GM10847 (cell line): ENCODE data around the gene SH2D3A.

Experiments
- POLR2A ChIP-seq: IDR thresholded peaks from 2 replicates; pipeline ENCODE4 v1.6.1; 2011; ENCODE audit not compliant: insufficient read length; ENCODE audit errors: extremely low read depth

Gene SH2D3A

DNA sequence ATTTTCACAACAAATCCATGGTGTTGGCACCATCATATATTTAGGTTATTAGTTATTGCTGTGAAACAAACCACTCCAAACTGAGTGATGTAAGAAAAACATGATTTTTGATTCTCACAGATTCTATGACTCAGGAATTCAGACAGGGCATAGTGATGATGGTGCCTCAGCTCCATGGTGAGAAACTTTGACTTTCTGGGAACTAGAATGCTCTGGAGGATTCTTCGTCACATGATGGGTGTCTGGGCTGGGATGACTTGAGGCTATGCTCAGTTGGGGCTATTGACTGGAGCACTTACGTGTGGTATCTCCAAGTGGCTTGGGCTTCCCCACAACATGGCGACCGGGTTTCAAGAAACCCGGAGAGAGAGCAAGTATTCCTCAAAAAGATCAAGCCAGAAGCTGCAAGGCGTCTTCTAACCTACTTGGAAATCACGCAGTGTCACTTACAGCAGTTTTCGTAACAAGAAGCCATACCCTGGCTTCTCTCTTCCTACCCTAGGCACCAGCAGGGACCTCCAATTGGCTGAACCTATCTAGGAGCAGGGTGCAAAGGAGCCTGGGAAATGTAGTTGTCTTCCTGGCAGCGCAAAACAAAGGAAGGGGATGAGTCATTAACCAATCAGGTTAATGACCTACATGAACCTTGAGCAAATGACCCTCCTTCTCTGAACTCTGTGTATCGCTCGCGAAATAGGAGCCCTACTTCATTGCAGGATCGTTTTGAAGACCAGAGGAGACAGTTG, 27.6 kb upstream of the SH2D3A start:
- no peak for TF ChIP-seq POLR2A

DNA sequence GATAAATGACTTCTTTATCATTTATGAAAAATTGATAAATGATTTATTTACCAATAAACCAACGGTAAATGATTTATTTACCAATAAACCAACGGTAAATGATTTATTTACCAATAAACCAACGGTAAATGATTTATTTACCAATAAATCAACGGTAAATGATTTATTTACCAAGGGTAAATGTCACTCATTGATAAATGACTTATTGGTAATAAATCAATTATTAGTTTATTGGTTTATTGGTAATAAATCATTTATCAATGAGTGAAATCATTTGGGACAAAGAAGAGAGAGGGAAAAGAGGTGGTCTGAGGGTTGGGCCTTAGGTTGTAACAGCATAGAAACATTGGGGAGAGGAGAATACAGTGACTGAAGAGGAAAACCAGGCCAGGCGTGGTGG, 26.7 kb upstream of the SH2D3A start:
- no peak for TF ChIP-seq POLR2A

- TF ChIP-seq POLR2A: no peak
Measured at GRCh38 chr19:6793411-6793810, 26.2 kb upstream of the SH2D3A start.

- TF ChIP-seq POLR2A: no peak
Measured at GRCh38 chr19:6791237-6791636, 24.0 kb upstream of the SH2D3A start.

DNA sequence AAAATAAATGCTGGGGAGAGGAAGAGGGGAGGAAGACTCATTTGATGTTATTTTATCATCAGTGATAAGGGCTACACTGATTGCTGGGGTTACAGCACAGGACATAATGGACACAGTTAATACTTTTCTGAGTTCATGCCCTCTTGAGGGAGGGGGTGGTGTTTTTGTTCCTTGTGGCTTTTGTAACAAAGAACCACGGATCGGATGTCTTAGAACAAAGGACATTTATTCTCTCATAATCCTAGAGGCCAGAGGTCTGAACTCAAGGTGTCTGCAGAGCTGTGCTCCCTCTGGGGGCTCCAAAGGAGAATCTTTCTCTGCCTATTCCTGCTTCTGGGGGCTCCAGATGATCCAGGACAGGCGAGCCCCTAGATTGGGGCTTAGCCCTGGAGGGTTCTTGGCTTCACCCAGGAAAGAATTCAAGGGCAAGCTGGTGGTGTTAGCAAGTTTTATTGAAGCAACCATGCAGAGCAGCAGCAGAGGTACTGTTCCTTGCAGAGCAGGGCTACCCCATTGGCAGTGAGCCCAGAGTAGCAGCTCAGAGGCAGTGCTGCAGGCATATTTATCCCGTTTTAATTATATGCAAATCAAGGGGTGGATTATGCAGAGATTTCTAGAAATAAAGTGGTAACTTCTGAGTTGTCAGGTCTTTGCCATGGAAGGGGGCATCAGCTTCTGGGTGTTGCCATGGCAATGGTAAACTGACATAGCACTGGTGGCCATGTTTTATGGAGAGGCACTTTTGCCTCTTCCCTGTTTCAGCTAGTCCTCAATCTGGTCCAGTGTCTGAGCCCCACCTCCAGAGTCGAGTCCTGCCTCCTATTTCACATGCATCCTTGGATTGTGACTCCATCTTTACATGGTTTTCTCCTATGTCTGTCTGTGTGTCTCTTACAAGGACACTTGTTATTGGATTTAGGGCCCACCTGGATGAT, 23.2 kb upstream of the SH2D3A start:
- no peak for TF ChIP-seq POLR2A

GRCh38 chr19:6788896-6789295, 21.7 kb upstream of the SH2D3A start:
- no peak for TF ChIP-seq POLR2A

- no peak for TF ChIP-seq POLR2A
Measured at GRCh38 chr19:6787393-6787792, 20.2 kb upstream of the SH2D3A start.

- TF ChIP-seq POLR2A: no peak
Measured at GRCh38 chr19:6779206-6779605, 12.0 kb upstream of the SH2D3A start.

DNA sequence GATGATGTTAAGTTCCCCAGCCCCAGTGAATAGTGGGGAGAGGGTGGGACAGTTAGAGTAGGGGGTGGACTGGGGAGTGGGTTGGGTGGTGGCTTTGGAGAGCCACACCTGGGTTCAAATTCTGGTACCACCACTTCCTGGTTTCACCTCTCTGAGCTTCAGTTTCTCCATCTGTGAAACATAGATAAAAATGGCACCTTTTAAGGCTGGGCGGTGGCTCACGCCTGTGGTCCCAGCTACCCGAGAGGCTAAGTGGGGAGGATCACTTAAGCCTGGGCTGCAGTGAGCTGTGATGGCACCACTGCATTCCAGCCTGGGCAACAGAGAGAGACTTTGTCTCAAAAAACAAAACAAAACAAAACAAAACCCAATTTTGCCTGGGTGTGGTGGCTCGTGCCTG, 11.2 kb upstream of the SH2D3A start:
- TF ChIP-seq POLR2A: no peak

DNA sequence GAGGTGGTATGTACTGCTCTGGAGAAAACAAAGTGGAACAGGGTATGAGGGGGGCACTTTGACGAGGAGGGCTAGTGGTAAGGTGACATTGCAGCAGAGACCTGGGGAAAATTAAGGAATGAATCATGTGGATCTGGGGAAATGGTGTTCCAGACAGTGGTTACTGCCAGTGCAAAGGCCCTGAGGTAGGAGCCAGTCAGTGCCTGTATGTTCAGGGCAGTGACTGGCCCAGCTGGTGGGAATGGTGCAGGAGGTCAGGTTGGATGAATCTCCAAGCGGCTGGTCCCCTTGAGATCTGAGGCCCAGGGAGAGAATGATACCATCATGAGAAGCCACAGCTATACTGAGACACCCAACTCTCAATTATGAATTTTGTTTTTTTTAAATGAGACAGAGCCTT, 10.2 kb upstream of the SH2D3A start:
- TF ChIP-seq POLR2A: no peak

DNA sequence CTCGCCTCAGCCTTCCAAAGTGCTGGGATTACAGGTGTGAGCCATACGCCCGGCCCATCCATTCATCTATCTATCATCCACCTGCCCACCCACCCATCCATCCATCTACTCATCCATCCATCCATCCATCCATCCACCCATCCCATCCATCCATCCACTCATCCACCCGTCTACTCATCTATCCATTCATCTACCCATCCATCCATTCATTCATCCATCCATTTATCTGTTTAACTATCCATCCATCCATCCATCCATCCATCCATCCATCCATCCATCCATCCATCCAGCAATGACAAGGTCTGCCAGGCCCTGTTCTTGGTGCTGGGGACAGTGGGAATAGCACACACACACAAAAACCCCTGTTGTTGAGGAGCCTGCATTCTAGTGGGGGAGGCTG, 9.8 kb upstream of the SH2D3A start:
- TF ChIP-seq POLR2A: no peak

GRCh38 chr19:6774821-6775707, 7.8 kb upstream of the SH2D3A start:
- TF ChIP-seq POLR2A: no peak

DNA sequence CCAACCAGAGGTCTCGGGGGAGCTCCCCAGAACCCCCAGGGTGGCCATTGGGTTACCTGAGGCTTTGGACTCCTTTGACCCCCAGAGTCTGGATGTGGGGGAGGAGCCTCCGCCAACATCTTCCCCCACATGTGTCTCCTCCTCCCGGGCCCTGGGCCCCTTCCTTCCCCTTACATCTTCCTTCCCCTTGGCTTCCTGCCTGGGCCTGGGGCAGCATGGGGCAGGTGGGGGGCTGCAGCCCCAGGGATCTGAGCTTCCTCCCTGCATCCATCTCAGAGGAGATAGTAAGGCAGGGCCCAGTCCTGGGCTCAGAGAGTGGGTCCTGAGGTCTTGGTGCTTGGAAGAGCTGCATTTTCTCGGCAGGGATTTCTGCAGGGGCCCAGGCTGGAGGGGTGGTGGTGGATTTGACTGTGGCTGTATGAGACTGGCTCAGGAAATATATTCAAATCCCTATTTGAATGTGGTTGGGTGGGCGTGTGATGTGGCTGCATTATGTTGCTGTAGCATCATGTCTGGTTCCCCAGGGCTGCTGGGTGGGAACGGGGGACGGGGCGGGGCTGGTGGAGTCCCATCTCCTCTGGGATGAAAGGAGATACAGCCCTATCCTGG, 6.2 kb upstream of the SH2D3A start:
- peak; percentile 44 for TF ChIP-seq POLR2A

DNA sequence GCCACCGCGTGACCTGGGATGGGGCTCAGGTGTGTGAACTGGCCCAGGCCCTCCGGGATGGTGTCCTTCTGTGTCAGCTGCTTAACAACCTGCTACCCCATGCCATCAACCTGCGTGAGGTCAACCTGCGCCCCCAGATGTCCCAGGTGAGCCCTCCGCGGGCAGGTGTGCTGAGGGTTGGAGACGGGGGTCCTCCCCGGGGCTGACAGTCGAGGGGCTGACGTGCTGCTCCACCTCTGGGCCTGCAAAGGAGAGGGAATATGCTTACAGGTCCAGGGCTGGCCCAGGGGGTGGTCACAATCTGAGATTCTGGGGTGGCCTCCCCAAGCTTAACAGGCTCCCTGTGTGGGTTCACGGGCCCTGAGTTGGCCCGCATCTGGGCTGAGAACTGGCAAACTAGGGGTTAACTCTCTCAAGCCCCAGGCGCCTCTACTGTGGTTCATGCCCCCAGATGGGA, 5.7 kb upstream of the SH2D3A start:
- no peak for TF ChIP-seq POLR2A
